ENCODE measurements around the gene IFT52. TPM values are rescaled to one million over a fixed set of nuclear protein-coding genes. Genes with fewer than 3 reads are reported as not detected.
"Not testable (repeated sequence)": the region's sequence is repeated elsewhere in the genome, so short reads cannot be mapped to it uniquely, and the experiment has no call there.

Gene IFT52
- total RNA-seq, 2 donors from 2014 or later: 5.7 to 8.1 TPM

DNA sequence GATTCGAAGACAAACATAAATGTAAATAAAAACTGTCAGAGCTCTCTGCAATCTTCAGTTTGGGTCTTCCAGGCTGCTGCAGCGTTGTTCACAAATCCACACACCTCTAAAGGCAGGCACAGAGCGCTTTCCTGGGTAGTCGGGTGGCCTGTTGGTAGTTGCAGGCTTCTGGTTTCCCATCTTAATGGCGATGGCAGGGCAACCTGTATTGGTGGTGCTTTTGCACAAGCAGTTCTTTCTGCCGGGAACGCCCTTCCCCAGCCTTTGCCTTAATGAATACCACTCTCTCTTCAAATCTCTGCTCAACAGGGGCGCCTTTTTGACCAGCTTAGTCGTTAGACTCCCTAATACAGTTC, 723 bp upstream of the IFT52 start:
- TF ChIP-seq CTCF (IDR thresholded peaks at IDR 0.05): no peak
- Histone ChIP-seq H3K9me3 (no peaks in the 10 kb centered on the region), H3K27ac (peak overlapping the region; percentile 85 to 89), H3K4me3 (peak overlapping the region; percentile 87 to 91), H3K27me3 (no peaks in the 10 kb centered on the region), H3K36me3 (peaks cover 5% of the 10 kb centered on the region), H3K4me1 (peaks cover 0 to 11% of the 10 kb centered on the region in 2 donors)
- DNase-seq (ENCODE audit: low spot score): no peak

DNA sequence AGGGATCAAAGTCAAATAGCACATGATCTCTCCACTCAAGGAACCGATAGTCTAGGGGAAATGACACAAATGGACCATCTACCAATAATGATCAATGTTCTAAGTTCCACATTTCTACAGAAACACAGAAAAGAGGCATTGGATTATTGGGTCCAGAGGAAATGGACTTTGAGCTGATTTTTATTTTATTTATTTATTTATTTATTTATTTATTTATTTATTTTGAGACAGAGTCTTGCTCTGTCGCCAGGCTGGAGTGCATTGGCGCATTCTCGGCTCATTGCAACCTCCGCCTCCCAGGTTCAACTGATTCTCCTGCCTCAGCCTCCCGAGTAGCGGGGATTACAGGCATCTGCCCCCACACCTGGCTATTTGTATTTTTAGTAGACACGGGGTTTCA, 11.2 kb downstream of the IFT52 start:
- not testable (repeated sequence) for H3K27me3 ChIP-seq; H3K4me3 ChIP-seq; DNase-seq (ENCODE audit: low spot score); H3K4me1 ChIP-seq; H3K9me3 ChIP-seq; H3K27ac ChIP-seq
- H3K36me3 ChIP-seq: peaks cover 26% of the 10 kb centered on the region

- Histone ChIP-seq H3K27me3 (no peaks in the 10 kb centered on the region), H3K4me1 (no peaks in the 10 kb centered on the region), H3K27ac (no peak overlapping the region), H3K4me3 (no peak overlapping the region), H3K36me3 (peaks cover 22% of the 10 kb centered on the region), H3K9me3 (no peaks in the 10 kb centered on the region)
- DNase-seq (ENCODE audit: low spot score): no peak
- TF ChIP-seq CTCF (IDR thresholded peaks at IDR 0.05): no peak
Measured at GRCh38 chr20:43603124-43603523, 12.4 kb downstream of the IFT52 start.

DNA sequence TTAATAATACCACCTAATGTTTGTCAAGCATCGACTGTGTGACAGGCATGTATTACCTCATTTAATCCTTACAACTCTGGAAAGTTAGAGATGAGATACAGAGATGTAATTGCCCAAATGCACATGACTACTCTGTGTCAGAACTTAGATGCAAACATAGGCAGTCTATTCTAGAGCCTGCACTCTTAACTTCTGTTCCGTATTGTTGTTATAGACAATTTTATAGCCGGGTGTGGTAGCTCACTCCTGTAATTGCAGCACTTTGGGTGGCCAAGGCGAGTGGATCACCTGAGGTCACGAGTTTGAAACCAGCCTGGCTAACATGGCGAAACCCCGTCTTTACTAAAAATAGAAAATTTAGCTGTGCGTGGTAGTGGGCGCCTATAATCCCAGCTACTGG, 15.0 kb downstream of the IFT52 start:
- DNase-seq (ENCODE audit: low spot score): no peak
- peaks cover 17% of the 10 kb centered on the region for H3K36me3 ChIP-seq

DNA sequence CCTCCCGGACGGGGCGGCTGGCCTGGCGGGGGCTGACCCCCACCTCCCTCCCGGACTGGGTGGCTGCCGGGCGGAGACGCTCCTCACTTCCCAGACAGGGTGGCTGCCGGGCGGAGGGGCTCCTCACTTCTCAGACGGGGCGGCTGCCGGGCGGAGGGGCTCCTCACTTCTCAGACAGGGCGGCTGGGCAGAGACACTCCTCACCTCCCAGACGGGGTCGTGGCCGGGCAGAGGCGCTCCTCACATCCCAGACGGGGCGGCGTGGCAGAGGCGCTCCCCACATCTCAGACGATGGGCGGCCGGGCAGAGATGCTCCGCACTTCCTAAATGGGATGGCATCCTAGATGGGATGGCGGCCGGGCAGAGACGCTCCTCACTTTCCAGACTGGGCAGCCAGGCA, 16.5 kb downstream of the IFT52 start:
- not testable (repeated sequence) for H3K4me3 ChIP-seq; H3K27me3 ChIP-seq; H3K27ac ChIP-seq; H3K9me3 ChIP-seq; DNase-seq (ENCODE audit: low spot score); H3K4me1 ChIP-seq
- peaks cover 17% of the 10 kb centered on the region for H3K36me3 ChIP-seq

More for the DNA sequence above, 15.0 kb downstream of the IFT52 start:
- no peak for TF ChIP-seq CTCF (IDR thresholded peaks at IDR 0.05)
- no peak overlapping the region for H3K4me3 ChIP-seq
- no peaks in the 10 kb centered on the region for H3K27me3 ChIP-seq
- H3K9me3 ChIP-seq: no peaks in the 10 kb centered on the region
- no peak overlapping the region for H3K27ac ChIP-seq
- no peaks in the 10 kb centered on the region for H3K4me1 ChIP-seq

- Histone ChIP-seq H3K36me3 (peaks cover 24% of the 10 kb centered on the region), H3K9me3 (no peaks in the 10 kb centered on the region)
Measured at GRCh38 chr20:43631598-43631997, 40.9 kb downstream of the IFT52 start.

More at GRCh38 chr20:43631598-43631997, 40.9 kb downstream of the IFT52 start:
- Histone ChIP-seq H3K4me3 (no peak overlapping the region), H3K4me1 (no peaks in the 10 kb centered on the region), H3K27ac (no peak overlapping the region), H3K27me3 (no peaks in the 10 kb centered on the region)
- TF ChIP-seq CTCF (IDR thresholded peaks at IDR 0.05): no peak
- DNase-seq (ENCODE audit: low spot score): no peak
